ENCODE data around the gene SIPA1.

- TF ChIP-seq POLR2A (IDR thresholded peaks at IDR 0.05; ENCODE audit: low read depth, low read length), result no peak
- TF ChIP-seq TAF1 (IDR thresholded peaks at IDR 0.05; ENCODE audit: low read depth, low read length), result no peak
- TF ChIP-seq POLR2AphosphoS5 (IDR thresholded peaks at IDR 0.05; ENCODE audit: low read depth, low read length), result no peak
Observed at GRCh38 chr11:65643971-65644370, 6.1 kb downstream of the SIPA1 start.
